DLD1 (cell line): ENCODE results near the gene RALGPS1.

Experiments used
- in situ Hi-C: cut with HindIII; loops from 2 replicates; pipeline ENCODE4 v1.10.0; 2017; ENCODE audit warnings: low sequenced_read_pairs

RALGPS1 gene

GRCh38 chr9:127269449-127269848 is 354.9 kb downstream of the RALGPS1 start:
- in situ Hi-C loops = no loop called here
